ENCODE data around the gene ZBTB6. TPM values are rescaled to one million over a fixed set of nuclear protein-coding genes. Genes with fewer than 3 reads are reported as not detected.

The ZBTB6 gene
- total and polyA plus RNA-seq, 2 of the 8 experiments (the other 6 are each of a cell fraction or from before 2014, with no cell fraction given) = 2.0 to 10.0 TPM

DNA sequence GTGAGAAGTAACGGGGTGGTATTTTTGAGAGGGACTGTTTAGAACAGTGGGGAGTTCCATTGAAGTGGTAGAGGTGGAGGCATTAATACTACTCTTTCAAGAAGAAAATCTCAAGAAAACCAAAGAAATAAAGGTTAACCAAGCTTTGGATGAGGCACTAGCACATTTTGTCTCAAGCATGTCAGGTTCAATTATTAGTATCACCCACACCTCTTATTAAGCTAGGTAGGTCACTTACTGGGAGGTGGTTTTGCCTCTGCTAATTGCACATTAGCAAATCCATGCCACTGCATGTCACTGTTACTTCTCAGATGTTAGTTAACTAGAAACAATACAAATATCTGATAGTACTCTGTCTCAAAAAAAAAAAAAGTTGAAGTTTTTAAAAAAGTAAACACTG lies 37.9 kb upstream of the ZBTB6 start:
- H3K18ac ChIP-seq (ENCODE audit: extremely low read depth, low read length) = no peak overlapping the region
- no peaks in the 10 kb centered on the region for H3K9me3 ChIP-seq (ENCODE audit: insufficient read depth in 2 of 2, low read depth in 1 of 2, low read length in 1 of 2)
- H2BK20ac ChIP-seq (ENCODE audit: low read length) = no peak overlapping the region
- no peak overlapping the region for H3K23ac ChIP-seq (ENCODE audit: insufficient read length)
- DNase-seq (ENCODE audit: low read depth in 1 of 2, low spot score in 2 of 2) = no peak
- H3K4me2 ChIP-seq (ENCODE audit: insufficient read depth in 1 of 2, low read depth in 2 of 2, low read length in 2 of 2) = no peak overlapping the region
- H3K4me1 ChIP-seq (replicated peaks in 1 of 4; ENCODE audit: control insufficient read depth in 3 of 4, insufficient read depth in 4 of 4, low read length in 3 of 4) = peaks cover 0 to 19% (median 2%) of the 10 kb centered on the region in 4 experiments; a peak in 3 of 7 replicates
- no peak overlapping the region for H3K4ac ChIP-seq (replicated peaks; ENCODE audit: insufficient read length, low read depth, low read length)
- H3K56ac ChIP-seq (replicated peaks; ENCODE audit: insufficient read length, low read depth, low read length) = no peak overlapping the region
- no peak overlapping the region for H3K27ac ChIP-seq (ENCODE audit: low read depth, low read length)
- POLR2A ChIA-PET (ENCODE audit: partially characterized antibody) = interaction anchor here (4.9 kb wide), 1 partner anchor 10 kb away, joined by 26 read pairs; the partner anchor contains the start of gene RABGAP1
- no peak overlapping the region for H4K8ac ChIP-seq (ENCODE audit: extremely low read depth, insufficient read depth, low read length)
- H3K79me1 ChIP-seq (ENCODE audit: low read depth, low read length) = 0 out of 2 replicates have a peak, but pooled peaks cover 2% of the 10 kb centered on the region
- H3K36me3 ChIP-seq (ENCODE audit: control insufficient read depth in 2 of 4, insufficient read depth in 4 of 4, low read length in 3 of 4) = no peaks in the 10 kb centered on the region
- no peak overlapping the region for H4K5ac ChIP-seq (ENCODE audit: insufficient read length, low read depth, low read length)
- no peak overlapping the region for H3K4me3 ChIP-seq (ENCODE audit: extremely low read depth in 1 of 4, insufficient read depth in 2 of 4, low read depth in 3 of 4, low read length in 4 of 4)
- H3K9ac ChIP-seq (replicated peaks in 1 of 4; ENCODE audit: extremely low read depth in 1 of 4, low read depth in 3 of 4, low read length in 3 of 4) = no peak overlapping the region
- no peak overlapping the region for H2BK12ac ChIP-seq (ENCODE audit: low read depth, low read length)
- H2BK15ac ChIP-seq (ENCODE audit: low read length) = no peak overlapping the region
- H2BK5ac ChIP-seq (ENCODE audit: low read depth, low read length) = no peak overlapping the region
- peaks cover 14 to 95% of the 10 kb centered on the region in 2 experiments for H3K79me2 ChIP-seq (ENCODE audit: control insufficient read depth in 1 of 2, insufficient read depth in 2 of 2, low read length in 2 of 2)
- H3K14ac ChIP-seq (ENCODE audit: insufficient read length) = no peak overlapping the region
- 77 to 100% methylated on average over 1 of the region's 1 CpG for WGBS, 2 experiments (ENCODE audit: extremely low coverage in 1 of 2, insufficient coverage in 1 of 2, insufficient read length in 1 of 2, insufficient replicate concordance in 2 of 2, low coverage in 1 of 2, low lambda C conversion rate in 2 of 2, missing lambda C conversion rate in 1 of 2)
- H4K20me1 ChIP-seq (replicated peaks in 1 of 2; ENCODE audit: control insufficient read depth in 1 of 2, insufficient read depth in 2 of 2, low read length in 2 of 2) = peaks cover 0 to 4% of the 10 kb centered on the region in 2 experiments
- H2AFZ ChIP-seq (ENCODE audit: low read length) = no peak overlapping the region
- H2BK120ac ChIP-seq (replicated peaks; ENCODE audit: low read depth, low read length) = no peak overlapping the region
- no peaks in the 10 kb centered on the region for H3K27me3 ChIP-seq (replicated peaks in 1 of 4; ENCODE audit: control insufficient read depth in 3 of 4, extremely low read depth in 1 of 4, insufficient read depth in 3 of 4, low read length in 3 of 4)
- CTCF ChIA-PET (ENCODE audit: partially characterized antibody) = interaction anchor here (0.6 to 1.5 kb wide), 3 partner anchors 17 to 41 kb away, joined by 3 read pairs; no protein-coding TSS in a partner anchor
- FAIRE-seq = no peak
- no peak overlapping the region for H2AK5ac ChIP-seq (ENCODE audit: low read depth, low read length)
- no peak overlapping the region for H4K91ac ChIP-seq (replicated peaks; ENCODE audit: insufficient read length, low read length)
- no peaks in the 10 kb centered on the region for H3K23me2 ChIP-seq (ENCODE audit: low read depth, low read length)
- TF ChIP-seq CHD1 (IDR thresholded peaks at IDR 0.05; ENCODE audit: low read depth, low read length) (no peak), RAD21 (IDR thresholded peaks at IDR 0.05 in 1 of 2, conservative IDR thresholded peaks at IDR 0.05 in 1 of 2; ENCODE audit: low read depth in 2 of 2, low read length in 2 of 2) (no peak), CEBPB (IDR thresholded peaks at IDR 0.05; ENCODE audit: low read depth, low read length) (no peak), SAP30 (IDR thresholded peaks at IDR 0.05; ENCODE audit: insufficient read depth, insufficient replicate concordance, low read length) (no peak), ATF2 (IDR thresholded peaks at IDR 0.05; ENCODE audit: low read length) (no peak), ZNF274 (IDR thresholded peaks at IDR 0.05; ENCODE audit: borderline replicate concordance, extremely low read depth, low read length) (no peak), RXRA (IDR thresholded peaks at IDR 0.05; ENCODE audit: insufficient read depth, low read depth, low read length) (no peak), POLR2AphosphoS5 (IDR thresholded peaks at IDR 0.05; ENCODE audit: low read depth, low read length) (no peak), GABPA (IDR thresholded peaks at IDR 0.05; ENCODE audit: borderline replicate concordance, insufficient read depth, low read length) (no peak)
- TF ChIP-seq, protein P1, sequence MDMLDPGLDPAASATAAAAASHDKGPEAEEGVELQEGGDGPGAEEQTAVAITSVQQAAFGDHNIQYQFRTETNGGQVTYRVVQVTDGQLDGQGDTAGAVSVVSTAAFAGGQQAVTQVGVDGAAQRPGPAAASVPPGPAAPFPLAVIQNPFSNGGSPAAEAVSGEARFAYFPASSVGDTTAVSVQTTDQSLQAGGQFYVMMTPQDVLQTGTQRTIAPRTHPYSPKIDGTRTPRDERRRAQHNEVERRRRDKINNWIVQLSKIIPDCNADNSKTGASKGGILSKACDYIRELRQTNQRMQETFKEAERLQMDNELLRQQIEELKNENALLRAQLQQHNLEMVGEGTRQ (IDR thresholded peaks at IDR 0.05; ENCODE audit: low read length) = no peak

Measured in H1 (cell line).